Measurements from ENCODE around the gene LHPP.

GRCh38 chr10:124614003-124614659, 152.5 kb downstream of the LHPP start:
- TF ChIP-seq SUZ12 (IDR thresholded peaks at IDR 0.05; ENCODE audit: extremely low read depth, insufficient read depth, insufficient read length) (no peak), ZNF274 (IDR thresholded peaks at IDR 0.05; ENCODE audit: low read depth, low read length) (no peak)
